GM06990 (cell line): ENCODE results near the gene IRX2.

Experiments
- DNase-seq: peaks from one replicate; pipeline ENCODE4 v3.0.0-alpha.2; 2011; ENCODE audit not compliant: insufficient read length; ENCODE audit errors: extremely low read depth
- H3K27me3 ChIP-seq: replicated peaks from 2 replicates; pipeline ENCODE4 v1.6.0; 2011; ENCODE audit warnings: low read length; ENCODE audit not compliant: control insufficient read depth, insufficient read depth
- H3K36me3 ChIP-seq: 2 replicates; pipeline ENCODE4 v1.5.1; 2011; ENCODE audit warnings: low read length; ENCODE audit not compliant: control insufficient read depth, insufficient read depth
- H3K4me3 ChIP-seq: replicated peaks from 2 replicates; pipeline ENCODE4 v1.5.1; 2011; ENCODE audit warnings: low read depth, mild to moderate bottlenecking, control low read depth, low read length
- TF ChIP-seq, protein P1 (sequence below): IDR thresholded peaks from 2 replicates; pipeline ENCODE4 v1.5.1; 2011; ENCODE audit warnings: low read length, control low read depth, mild to moderate bottlenecking, inconsistent platforms; ENCODE audit not compliant: insufficient read depth, poor library complexity, severe bottlenecking

Gene IRX2

DNA sequence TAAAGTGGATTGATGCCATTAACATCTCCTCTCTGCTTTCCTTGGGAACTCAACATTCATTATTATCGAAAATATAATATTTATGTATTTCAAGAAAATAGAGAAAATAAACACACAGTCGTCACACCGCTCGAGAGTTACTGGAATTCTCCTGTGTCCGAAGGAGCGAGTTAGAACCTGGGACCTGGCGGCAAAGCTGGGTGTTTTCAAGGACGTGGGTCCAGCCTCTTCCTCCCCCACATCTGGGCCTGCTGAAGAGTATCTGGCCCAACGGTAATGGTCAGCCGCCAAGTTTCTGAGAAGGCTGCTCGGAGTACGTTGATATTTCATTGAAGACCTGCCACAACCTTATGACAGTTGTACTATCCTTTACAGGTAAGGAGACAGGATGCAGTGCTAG, 47.9 kb downstream of the IRX2 start:
- DNase-seq, result no peak
- TF ChIP-seq, protein P1, sequence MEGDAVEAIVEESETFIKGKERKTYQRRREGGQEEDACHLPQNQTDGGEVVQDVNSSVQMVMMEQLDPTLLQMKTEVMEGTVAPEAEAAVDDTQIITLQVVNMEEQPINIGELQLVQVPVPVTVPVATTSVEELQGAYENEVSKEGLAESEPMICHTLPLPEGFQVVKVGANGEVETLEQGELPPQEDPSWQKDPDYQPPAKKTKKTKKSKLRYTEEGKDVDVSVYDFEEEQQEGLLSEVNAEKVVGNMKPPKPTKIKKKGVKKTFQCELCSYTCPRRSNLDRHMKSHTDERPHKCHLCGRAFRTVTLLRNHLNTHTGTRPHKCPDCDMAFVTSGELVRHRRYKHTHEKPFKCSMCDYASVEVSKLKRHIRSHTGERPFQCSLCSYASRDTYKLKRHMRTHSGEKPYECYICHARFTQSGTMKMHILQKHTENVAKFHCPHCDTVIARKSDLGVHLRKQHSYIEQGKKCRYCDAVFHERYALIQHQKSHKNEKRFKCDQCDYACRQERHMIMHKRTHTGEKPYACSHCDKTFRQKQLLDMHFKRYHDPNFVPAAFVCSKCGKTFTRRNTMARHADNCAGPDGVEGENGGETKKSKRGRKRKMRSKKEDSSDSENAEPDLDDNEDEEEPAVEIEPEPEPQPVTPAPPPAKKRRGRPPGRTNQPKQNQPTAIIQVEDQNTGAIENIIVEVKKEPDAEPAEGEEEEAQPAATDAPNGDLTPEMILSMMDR, result no peak
- no peaks in the 10 kb centered on the region for H3K36me3 ChIP-seq
- H3K4me3 ChIP-seq, result no peak overlapping the region
- H3K27me3 ChIP-seq, result no peaks in the 10 kb centered on the region

GRCh38 chr5:2703041-2703440, 48.4 kb downstream of the IRX2 start:
- no peaks in the 10 kb centered on the region for H3K27me3 ChIP-seq
- no peak overlapping the region for H3K4me3 ChIP-seq
- DNase-seq, result no peak
- H3K36me3 ChIP-seq, result no peaks in the 10 kb centered on the region
- TF ChIP-seq, protein P1, result no peak

- no peak overlapping the region for H3K4me3 ChIP-seq
- no peaks in the 10 kb centered on the region for H3K27me3 ChIP-seq
- TF ChIP-seq, protein P1, result no peak
- H3K36me3 ChIP-seq, result no peaks in the 10 kb centered on the region
- no peak for DNase-seq
Observed at GRCh38 chr5:2702096-2702879, 49.2 kb downstream of the IRX2 start.

- Histone ChIP-seq H3K27me3 (no peaks in the 10 kb centered on the region), H3K36me3 (no peaks in the 10 kb centered on the region), H3K4me3 (no peak overlapping the region)
- TF ChIP-seq, protein P1, result no peak
- no peak for DNase-seq
Observed at GRCh38 chr5:2701592-2701991, 49.9 kb downstream of the IRX2 start.

DNA sequence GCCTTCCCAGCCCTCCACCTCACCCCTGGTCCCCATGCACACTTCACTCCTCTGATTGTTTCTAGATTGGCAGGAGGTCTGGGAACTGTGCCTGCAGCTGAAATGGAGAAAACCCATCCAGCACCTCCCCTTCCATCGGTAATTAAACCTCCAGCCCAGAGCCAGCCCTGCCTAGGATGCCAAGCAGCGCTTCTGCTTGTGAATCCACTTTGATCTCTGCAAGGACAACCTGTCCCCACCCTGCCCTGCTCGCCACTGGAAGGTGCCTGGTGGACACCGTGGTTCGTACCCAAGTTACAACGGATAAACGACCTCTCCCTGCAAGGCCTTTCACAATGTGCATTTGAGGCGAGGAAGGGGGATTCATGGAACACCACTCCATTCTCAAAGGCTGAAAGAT, 50.6 kb downstream of the IRX2 start:
- Histone ChIP-seq H3K4me3 (no peak overlapping the region), H3K27me3 (no peaks in the 10 kb centered on the region), H3K36me3 (no peaks in the 10 kb centered on the region)
- no peak for DNase-seq
- TF ChIP-seq, protein P1, result no peak
